M059J (cell line): ENCODE measurements around the gene JAG1. TPM values are rescaled to one million over a fixed set of nuclear protein-coding genes. Genes with fewer than 3 reads are reported as not detected.
A peak's percentile ranks its signal among the peaks of the same experiment; 100 is the strongest.

Source experiments
- DNase-seq: peaks from one replicate; pipeline ENCODE4 v3.0.0-alpha.2; 2012; ENCODE audit warnings: low read depth
- total RNA-seq: library from RNA; depleted of rRNA; stranded (reverse); fragments of >200 nt; shearing (Covaris generic); gene quantifications from 2 replicates; pipeline ENCODE4 v1.2.3, GENCODE V29; 2014

Gene JAG1
- total RNA-seq, 1 experiment from 2014 or later = 14.8 TPM

DNA sequence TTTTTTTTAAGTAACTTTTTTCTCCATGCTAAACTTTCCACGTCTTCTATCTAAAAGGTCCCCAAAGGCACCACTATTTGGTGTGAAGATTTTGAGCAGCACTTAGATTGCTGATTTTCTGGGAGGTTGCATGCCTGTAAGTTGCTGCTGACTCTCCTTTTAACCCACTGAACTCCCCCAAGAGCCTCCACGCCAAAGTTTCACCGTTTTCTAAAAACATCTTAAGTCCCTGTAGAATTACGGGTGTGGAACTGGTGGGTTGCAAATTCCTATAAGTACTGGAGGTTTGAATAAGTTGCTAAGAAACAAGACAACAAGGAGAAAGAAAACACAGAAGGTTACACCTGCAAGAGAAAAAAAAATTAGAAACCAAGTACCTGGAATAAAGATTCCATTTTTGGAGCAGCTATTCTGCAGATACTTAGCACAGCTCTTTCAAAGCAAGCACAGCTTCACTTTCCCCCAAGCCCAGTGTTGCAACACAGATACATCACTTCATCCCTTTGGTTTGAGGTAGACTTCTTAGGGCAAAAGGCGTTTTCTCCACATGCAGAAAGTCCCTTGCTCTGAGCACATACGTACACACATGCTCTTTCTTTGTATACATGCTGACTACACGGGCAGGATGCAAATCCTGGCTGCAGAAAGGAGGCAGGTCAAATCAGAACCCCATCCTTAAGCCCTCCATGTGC is 5.0 kb downstream of the JAG1 start:
- no peak for DNase-seq

DNA sequence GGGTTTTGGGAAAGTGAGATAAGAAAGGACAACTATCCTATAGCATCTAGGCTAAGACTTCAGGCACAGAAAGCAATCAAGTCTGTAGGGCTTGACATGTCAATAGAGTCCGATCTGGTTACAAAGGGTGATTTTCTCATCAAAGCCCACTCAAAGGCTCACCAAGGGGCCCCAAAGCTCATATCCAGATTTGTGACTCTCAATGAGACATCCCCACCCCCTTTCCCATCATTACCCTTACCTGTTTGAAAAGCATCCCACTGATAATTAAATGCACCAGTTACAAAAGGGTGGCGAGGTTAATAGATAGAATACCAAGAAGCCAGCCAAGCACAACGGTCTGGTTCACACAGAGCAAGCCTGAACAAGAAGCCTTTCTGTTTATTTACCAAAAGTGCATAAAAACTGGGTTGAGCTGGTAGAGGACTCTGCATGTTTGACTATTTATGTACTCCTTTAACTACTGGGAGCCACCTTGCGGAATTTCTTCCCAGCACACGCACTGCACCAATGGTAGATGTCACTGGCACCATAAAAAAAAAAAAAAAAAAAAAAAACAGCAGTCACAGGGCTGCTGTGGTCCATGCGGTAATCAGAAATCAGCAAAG is 6.1 kb downstream of the JAG1 start:
- no peak for DNase-seq

DNA sequence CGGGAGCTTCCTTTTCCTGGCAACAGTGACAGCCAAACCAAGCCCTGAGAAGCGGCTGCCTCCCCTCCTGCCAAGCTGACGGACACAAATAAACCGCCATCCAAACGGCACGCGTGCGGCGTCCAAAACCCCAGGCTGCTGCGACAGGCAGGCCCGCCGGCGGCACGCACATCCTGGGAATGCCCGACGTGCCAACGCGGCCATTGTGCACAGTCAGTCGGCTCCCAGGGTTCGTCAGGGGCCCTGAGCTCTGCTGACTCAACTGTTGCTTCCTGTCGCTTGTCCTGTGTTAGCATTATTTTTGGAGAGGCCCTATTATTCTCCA is 6.8 kb downstream of the JAG1 start:
- DNase-seq = peak; percentile 93

DNA sequence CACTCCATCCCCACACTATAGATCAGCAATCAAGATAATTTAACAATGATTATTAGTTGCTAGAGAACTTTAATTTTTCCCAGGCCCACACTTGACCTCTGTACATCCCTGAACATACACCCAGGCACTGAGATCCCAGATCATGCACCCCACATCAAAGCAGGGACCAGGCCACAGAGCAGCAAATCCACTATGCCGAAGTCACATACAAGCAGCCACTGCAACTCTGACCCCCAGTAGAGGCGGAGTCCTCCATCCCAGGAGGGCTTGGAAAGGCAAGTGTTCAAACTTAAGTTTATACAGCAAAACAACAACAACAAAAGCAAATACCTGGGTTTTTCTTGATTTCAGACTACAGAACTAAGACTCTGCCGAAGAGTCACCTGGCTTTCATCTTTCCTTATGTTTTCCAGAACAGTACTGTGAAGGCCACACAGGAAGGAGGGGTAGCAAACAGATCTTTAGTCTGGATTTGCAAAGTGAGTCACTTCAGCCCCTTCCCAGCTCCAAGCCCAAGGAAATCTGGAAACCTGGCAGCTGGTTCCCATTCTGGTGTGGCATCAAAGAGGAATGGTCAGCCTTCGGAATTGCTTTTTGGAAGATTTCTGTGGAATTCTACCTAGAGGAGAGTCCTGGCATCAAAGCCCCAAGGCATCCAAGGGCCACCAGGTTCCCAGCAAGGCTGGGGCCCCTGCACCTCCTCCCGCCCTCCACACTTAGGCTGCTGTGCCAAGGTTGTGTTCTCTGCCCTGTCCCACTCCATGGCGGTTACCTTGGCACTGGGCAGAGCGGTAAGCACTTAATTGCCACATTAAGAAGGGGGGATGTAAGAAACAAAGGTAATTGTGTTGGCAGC is 7.3 kb downstream of the JAG1 start:
- peak; percentile 39 for DNase-seq

DNA sequence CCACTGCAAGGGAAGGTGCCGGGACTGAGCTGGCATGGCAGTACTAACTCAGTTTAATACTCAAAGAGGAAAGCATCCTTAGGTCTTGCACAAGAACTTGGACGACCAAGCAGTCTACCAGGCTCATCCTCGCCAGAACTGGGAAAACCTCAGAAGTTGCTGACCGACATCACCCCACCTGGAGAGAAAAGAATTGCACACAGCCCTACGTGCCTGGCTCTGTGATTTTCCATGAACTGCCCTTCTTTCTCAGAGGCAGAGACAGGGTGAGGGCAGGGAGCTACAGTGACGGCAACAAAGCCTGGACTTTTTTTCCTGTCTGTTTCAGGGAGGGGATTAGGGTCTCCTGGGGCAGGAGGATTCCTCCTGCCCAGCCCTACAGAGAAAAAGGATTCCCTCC is 8.0 kb downstream of the JAG1 start:
- DNase-seq = no peak

DNA sequence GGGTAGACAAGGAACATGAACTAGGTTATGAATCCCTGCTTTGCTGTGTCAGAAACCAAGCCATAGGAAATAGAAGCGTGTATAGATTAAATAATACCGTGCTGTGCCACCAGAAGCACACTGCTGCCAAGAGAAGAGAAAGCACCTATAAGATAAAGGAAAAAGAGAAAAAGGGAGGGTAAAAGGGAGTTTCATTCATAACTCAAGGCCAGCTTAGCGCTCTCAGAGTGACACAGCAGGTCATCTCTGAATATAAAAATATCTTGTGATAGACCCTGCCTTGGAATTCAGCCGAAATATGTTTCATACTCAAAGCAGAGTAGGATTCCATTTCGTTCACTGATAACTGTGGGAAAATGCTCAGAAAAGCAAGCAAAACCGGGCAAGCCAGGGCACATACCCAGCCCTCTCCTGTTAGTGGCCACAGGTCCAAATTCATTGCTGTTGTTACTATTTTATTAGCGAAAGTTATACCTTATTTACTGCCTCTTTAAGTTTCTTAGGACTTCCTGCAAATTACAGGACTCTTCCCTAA is 8.7 kb downstream of the JAG1 start:
- DNase-seq = no peak

DNA sequence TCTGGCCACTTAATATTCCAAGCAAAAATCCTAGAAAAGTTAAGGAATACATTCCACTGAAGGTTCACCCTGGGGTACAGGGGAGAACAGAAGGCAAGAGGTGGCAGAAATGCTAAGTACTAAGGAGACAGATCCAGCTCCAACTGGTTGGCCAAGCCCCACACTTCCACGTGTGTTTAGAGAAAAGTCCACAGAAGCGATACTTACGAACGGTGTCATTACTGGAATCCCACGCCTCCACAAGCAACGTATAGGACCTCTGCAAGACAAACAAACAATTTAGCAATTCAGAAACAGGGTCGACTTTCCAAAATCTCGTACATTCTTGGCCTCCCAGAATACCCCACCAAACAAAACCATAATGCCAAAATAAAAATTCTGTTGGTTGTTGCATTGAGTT is 10.0 kb downstream of the JAG1 start:
- no peak for DNase-seq

DNA sequence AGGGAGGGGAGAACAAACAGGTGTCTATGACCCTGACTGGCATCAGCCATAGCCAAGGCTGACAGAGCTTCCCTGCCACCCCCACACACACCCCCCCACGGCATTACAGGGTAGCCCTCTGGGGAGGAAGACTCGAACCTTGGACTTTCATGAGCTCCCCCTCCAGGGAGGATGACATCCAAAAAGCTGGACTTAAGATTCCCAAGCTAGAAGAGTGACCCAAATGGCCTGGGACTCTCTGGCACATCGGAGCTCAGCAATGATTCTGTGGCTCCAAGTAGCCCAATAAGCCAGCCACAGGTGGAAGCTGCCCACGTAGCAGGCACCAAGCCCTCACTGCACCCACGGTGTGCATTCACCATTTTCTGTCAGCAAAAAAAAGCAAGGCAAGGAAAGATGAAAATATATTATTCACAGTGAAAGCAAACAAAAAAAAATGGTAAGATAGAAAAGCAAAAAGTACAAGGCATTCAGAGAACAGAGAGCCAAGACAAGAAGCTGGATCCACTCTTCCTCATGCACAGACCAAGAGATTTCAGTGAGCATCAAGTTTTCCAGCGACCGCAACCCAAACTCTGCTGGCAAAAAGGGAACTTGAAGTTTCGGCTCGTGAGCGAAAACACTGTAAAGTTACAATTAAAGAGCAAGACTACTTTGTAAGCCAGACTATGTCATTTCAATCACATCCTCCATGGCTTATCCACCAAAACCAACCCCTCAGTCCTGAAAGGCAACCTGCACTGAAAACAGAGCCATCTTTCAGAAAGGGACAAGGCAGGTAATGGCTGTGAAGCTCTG is 10.9 kb downstream of the JAG1 start:
- no peak for DNase-seq

DNA sequence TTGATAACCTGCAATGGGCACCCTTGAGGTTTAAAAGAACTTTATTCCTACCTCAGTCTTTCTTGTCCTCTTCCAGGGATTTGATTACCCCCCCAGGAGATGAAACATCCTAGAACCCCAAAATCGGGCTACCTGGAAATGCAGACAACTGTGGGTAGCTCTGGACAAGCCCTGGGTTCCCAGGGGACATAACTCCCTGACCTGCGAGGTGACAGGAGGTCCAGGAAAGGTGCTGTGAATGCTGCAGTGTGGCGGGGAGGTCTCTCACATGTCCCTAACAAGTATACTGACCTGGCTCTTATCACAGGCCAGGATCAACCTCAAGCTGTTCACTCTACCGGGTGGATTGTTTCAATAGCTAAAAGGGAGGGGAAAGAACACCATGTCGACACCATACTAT is 11.6 kb downstream of the JAG1 start:
- DNase-seq = no peak

DNA sequence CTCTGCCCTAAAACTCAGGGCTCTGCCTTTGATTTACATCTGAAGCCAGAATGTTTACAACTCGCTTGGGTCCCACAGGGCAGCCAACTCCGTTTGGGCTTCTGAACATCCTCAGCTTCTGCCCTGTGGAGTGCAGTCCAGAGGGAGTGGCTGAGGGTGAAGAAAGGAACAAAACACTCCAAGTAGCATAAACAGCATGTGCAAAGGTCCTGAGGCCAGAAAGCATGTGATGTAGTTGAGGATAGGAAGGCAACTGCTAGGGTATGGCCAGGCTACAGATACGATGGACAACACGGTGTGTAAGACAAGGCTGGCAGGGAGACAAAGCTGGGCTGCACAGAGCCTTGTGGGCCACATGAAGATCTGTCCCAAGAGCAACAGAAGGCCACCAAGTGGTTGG is 12.5 kb downstream of the JAG1 start:
- DNase-seq = no peak

DNA sequence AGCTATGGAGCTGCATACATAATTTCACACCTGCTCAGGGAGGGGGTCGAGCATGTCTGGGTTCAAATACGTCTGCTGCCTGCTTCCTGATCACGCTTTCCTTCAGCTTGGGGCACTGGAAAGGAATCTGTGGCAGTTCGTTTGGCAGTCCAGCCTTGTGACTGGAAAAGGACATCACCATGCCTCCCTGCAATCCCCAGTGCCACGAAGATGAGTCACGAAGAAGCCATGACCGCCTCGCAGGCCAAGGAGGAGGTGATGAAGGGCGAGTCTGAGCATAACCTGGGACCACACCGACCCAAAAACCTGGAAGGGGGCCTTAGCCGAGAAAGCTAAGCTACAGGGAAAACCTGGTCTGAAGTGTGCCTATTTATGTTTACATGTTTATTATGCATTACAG is 13.1 kb downstream of the JAG1 start:
- peak; percentile 85 for DNase-seq

DNA sequence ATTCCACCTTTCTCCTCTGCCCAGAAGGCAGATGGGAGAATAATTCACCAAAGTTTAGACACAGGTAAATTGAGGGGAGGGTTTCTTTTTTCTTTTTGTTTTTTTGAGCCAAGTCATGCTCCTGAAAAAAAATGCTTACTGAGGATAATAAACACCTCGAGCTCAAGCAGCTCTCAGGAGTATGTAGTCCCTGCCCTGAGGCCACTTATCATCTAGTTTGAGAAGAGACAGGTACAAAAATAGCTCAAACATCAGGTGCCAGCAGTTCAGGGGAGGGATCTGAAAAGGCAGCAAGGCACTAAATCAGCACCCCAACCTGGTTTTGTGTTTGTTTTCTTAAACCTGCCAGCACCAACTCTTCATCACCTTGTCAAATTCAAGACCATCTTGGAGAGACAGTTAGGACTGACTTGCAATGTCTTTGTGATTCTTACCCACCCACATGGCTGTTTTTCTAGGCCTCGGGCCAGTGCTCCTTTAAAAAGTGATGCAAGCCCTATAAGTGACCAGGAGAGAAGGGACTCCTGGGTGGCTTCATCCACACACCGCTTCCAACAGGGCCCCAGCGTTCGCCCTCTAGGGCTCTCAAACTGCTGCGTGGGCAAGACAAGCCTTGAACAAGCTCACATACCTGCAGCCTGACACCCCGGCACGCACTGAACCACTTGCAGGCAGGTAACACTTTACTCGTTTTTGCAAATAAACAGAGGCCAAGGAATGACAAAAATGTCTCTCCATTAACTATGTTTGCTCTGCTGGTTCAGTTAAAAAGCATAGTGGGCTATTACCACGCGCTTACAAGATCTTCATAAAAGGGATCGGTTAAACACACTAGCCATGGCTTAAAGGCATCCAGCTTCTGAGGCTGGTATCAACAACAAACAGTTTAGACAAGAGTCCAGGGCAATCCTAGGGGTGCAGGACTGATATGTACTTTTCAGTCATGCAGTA is 13.9 kb downstream of the JAG1 start:
- no peak for DNase-seq

DNA sequence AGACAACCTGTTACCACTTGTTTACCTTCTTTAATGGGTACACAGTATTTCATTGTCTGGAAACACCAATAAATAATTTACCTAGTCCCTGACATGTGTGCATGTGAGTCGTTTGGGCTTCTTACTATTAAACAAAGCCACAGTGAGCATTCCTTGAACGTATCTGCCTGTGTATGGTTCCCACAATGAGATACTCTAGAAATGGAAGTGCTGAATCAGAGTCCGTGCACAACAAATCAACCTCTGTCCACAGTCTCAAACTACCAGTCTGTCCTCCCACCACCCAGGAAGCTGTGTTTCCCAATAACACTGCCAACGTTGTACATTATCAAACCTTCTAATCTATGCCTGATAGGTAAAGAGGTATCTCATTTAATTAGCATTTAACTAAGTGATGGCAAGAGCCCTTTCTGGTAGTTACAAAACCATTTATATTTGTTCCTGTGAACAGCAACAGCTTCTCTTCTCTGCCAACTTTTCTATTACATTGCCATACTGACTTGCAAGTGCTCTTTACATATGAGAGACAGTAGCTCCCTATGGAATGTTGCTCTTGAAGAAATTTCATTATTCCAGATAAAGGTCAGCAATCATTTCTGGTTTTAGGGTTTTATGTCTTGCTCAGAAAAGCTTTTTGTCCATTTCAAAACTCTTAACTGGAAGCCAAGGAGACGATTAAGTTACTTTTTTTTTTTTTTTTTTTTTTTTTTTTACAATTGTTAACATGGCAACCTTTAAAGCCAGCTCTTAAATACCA is 14.7 kb downstream of the JAG1 start:
- DNase-seq = no peak

DNA sequence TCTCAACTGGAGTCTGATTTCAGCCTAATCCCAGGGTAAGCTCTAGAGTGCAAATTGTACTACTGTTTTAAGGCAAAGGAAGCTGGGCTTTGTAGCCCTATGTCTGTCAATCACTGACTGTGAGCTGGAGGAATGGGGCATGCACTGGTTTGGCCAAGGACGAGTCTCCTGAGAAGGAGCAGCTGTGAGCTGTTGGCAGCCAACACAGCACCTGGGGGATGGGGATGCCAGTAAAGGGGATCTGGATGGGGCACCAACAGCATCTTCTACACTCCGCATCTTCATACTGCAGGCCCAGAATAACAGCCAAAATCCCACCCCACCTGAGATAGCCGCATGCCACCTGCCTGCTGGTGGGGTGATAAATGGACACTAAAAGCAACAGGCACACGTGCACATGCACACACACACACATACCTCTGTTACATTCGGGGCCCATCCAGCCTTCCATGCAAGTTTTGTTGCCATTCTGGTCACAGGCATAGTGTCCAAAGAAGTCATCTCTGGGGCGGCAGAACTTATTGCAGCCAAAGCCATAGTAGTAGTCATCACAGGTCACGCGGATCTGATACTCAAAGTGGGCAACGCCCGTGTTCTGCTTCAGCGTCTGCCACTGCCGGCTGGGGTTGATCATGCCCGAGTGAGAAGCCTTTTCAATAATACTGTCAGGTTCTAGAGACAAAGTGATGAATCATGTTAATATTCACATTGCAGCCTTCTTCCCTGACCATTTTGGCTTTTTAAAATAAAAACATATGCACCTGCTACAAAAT is 15.6 kb downstream of the JAG1 start:
- DNase-seq = no peak

DNA sequence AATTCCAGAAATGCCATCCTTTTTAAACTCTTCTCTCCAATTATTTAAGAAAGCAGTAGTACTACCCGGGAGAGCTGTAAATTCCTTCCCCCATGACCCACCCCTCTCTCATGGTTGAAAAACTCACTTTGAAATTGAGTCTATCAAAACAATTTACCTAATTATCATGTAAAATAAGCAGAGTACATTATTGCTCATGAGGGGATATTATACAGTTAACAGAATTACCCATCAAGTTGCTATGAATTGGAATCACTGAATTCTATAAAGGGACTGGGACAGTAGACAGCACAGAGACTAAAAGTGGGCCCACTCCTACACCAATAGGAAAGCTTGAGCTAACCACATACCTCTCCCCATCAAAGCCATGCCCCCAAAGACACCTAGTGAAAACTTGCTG is 16.3 kb downstream of the JAG1 start:
- no peak for DNase-seq

DNA sequence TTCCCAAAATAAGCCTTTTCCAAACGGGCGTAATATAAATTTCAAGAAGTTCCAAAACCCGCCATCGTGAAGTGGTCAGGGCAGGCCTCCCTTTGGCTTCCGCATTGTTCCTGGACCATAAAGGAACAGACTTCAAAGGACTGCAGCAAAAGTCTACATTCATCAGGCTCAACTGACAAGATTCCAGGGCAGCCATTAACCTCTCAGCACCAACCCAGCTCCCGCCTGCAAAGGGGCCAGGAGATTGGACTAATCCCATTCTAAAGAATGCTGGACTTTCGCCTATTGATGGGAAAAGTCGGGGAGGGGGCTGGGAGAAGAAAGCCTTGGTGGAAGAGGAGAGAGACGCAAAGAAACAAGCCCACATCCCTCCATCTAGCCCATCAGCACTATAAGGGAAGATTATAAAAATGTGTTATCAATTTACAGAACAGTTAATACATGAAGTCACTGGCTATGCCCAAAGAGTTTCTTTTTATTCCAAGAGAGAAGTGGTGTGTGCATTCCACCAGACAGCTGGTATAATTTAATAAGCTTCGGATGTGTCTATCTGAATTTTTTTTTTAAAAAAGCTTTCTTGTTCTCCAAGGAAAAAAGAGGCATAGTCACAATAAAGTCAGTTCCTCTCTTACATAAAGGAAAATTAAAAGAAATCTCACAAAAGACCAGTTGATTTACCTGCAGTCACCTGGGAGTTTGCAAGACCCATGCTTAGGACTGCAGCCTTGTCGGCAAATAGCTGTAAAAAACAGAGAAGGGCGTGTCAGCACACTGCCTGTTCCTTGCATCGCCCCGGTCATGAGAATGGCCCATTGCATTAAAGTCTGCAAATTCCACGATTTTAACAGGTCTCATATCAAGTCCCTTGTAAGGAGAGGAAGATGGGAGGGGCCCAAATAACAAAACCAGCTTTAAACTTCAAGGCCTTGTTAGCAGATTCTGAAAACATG is 17.8 kb downstream of the JAG1 start:
- no peak for DNase-seq

DNA sequence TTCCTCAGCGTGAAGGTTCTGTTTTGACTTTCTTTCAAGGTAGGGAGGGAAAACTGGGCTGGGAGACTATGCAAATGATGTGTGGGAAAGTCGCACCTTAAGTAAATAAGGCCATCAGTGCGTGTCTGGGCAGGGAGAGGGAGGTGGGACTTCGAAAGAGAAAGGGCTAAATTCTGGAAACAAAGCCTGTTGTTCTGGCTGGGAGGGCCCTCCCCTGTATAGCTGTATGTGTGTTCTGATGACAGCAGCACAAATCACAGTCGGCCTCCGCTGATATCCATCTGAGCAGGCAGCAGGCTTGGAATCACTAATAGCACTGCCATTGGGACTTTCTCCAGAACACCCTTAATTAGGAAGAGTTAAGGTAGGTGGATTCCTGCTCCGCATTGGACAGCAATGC is 19.2 kb downstream of the JAG1 start:
- no peak for DNase-seq

DNA sequence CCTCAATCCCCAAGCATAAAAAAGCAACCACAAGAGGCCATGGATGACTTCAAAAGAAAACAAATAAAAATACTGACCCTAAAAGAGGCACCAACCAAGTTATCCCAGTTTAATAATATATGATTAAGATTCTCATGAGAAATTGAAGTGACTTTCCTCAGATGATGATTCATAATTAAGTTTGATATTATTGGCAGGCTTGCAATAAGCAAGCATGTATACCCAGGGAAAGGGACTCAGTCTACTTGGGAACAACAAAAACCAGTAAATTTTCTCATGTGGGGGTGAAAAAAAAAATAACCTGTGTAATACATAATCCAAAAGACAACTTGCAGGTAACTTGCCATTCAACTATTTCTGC is 19.6 kb downstream of the JAG1 start:
- no peak for DNase-seq
